GM12878 (cell line): ENCODE results near the gene ABR.

Experiments
- BCL11A ChIP-seq: IDR thresholded peaks from 2 replicates; pipeline ENCODE4 v1.6.1; 2011; ENCODE audit warnings: low read depth, low read length
- CHD4 ChIP-seq: fragments of 200-600 bp; sonication (generic); IDR thresholded peaks from 2 replicates; pipeline ENCODE4 v1.6.1; 2016; ENCODE audit warnings: mild to moderate bottlenecking
- MYC ChIP-seq: IDR thresholded peaks from 2 replicates; pipeline ENCODE4 v1.6.1; 2011; ENCODE audit warnings: mild to moderate bottlenecking, low read length, moderate library complexity, inconsistent platforms; ENCODE audit not compliant: insufficient read depth, insufficient replicate concordance, insufficient read length, severe bottlenecking
- TF ChIP-seq, protein P1 (sequence below), 3 experiments: IDR thresholded peaks in 2 of 3; conservative IDR thresholded peaks in 1 of 3; 2 replicates each; pipeline ENCODE4 v1.5.1; 2011; ENCODE audit warnings: low read depth in 3 of 3, low read length in 3 of 3, mild to moderate bottlenecking in 3 of 3, control low read depth in 2 of 3, moderate library complexity in 2 of 3, inconsistent platforms in 1 of 3, mixed read lengths in 1 of 3; ENCODE audit not compliant: control insufficient read depth in 2 of 3, insufficient read depth in 1 of 3; ENCODE audit errors: extremely low read depth in 1 of 3

- TF ChIP-seq CHD4 (no peak), BCL11A (no peak), MYC (no peak)
- TF ChIP-seq, protein P1, sequence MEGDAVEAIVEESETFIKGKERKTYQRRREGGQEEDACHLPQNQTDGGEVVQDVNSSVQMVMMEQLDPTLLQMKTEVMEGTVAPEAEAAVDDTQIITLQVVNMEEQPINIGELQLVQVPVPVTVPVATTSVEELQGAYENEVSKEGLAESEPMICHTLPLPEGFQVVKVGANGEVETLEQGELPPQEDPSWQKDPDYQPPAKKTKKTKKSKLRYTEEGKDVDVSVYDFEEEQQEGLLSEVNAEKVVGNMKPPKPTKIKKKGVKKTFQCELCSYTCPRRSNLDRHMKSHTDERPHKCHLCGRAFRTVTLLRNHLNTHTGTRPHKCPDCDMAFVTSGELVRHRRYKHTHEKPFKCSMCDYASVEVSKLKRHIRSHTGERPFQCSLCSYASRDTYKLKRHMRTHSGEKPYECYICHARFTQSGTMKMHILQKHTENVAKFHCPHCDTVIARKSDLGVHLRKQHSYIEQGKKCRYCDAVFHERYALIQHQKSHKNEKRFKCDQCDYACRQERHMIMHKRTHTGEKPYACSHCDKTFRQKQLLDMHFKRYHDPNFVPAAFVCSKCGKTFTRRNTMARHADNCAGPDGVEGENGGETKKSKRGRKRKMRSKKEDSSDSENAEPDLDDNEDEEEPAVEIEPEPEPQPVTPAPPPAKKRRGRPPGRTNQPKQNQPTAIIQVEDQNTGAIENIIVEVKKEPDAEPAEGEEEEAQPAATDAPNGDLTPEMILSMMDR (IDR thresholded peaks at IDR 0.05 in 2 of 3, conservative IDR thresholded peaks at IDR 0.05 in 1 of 3; ENCODE audit: control insufficient read depth in 2 of 3, extremely low read depth in 1 of 3, insufficient read depth in 1 of 3, low read depth in 3 of 3, low read length in 3 of 3): no peak
Measured at GRCh38 chr17:1083451-1084187, 96.2 kb downstream of the ABR start.
